Spleen (tissue), 11 donors: Measurements from ENCODE around the gene GNAT3. TPM values are rescaled to one million over a fixed set of nuclear protein-coding genes. Genes with fewer than 3 reads are reported as not detected.

Experiments
- DNase-seq: peaks from one replicate; pipeline ENCODE4 v3.0.0-alpha.2; 2020
- H3K27ac ChIP-seq, 8 donors: fragments of 200-600 bp; sonication (generic) in 7 of 8; 1 replicate in 4 of 8; 2 replicates in 4 of 8; pipeline versions ENCODE4 v1.5.0 to v1.8.0; 2016 to 2021; ENCODE audit warnings: inconsistent platforms in 4 of 8, mild to moderate bottlenecking in 4 of 8, moderate library complexity in 1 of 8
- H3K27me3 ChIP-seq, 7 donors: fragments of 200-600 bp; sonication (generic) in 6 of 7; replicated peaks in 1 of 7; 1 replicate in 4 of 7; 2 replicates in 3 of 7; pipeline versions ENCODE4 v1.5.0 to v1.8.0; 2016 to 2021; ENCODE audit warnings: inconsistent platforms in 3 of 7, mild to moderate bottlenecking in 1 of 7
- H3K36me3 ChIP-seq, 6 donors: fragments of 200-600 bp; sonication (generic) in 5 of 6; 1 replicate in 4 of 6; 2 replicates in 2 of 6; pipeline versions ENCODE4 v1.5.0 to v1.8.0; 2016 to 2021; ENCODE audit warnings: inconsistent platforms in 2 of 6
- H3K4me1 ChIP-seq, 6 donors: fragments of 200-600 bp; sonication (generic) in 5 of 6; 1 replicate in 3 of 6; 2 replicates in 3 of 6; pipeline versions ENCODE4 v1.5.0 to v1.8.0; 2016 to 2021; ENCODE audit warnings: inconsistent platforms in 3 of 6
- H3K4me3 ChIP-seq, 8 donors: fragments of 200-600 bp; sonication (generic) in 7 of 8; 1 replicate in 4 of 8; 2 replicates in 4 of 8; pipeline versions ENCODE4 v1.5.0 to v1.8.0; 2016 to 2021; ENCODE audit warnings: inconsistent platforms in 4 of 8, mild to moderate bottlenecking in 4 of 8, moderate library complexity in 2 of 8
- H3K9me3 ChIP-seq, 8 donors: fragments of 200-600 bp; sonication (generic) in 7 of 8; 1 replicate in 4 of 8; 2 replicates in 4 of 8; pipeline versions ENCODE4 v1.5.0 to v1.8.0; 2016 to 2021; ENCODE audit warnings: inconsistent platforms in 4 of 8
- POLR2A ChIP-seq, 3 donors: fragments of 450-650 bp; IDR thresholded peaks; one replicate each; pipeline ENCODE4 v1.5.1; 2017; ENCODE audit warnings: antibody characterized with exemption in 3 of 3, mild to moderate bottlenecking in 1 of 3
- POLR2AphosphoS5 ChIP-seq, 3 donors: sonication (generic); formaldehyde crosslinking; IDR thresholded peaks; one replicate each; pipeline ENCODE4 v1.5.1; 2017; ENCODE audit warnings: antibody characterized with exemption in 3 of 3
- WGBS, 5 donors: extraction: QIAGEN DNeasy Blood & Tissue Kit in 3 of 5; methylation state at CpG; one replicate each; pipeline versions ENCODE4 v1.1.5 to v1.1.7; 2013 to 2018; 5-methylcytosine and 5-hydroxymethylcytosine counted together
- intact Hi-C: fragments of 100-400 bp; cut with DNase I; formaldehyde crosslinking; loops from one replicate; pipeline ENCODE4 v1.15.0; 2023; ENCODE audit warnings: low total_unique reads
- polyA plus RNA-seq, 3 donors: library from polyadenylated mRNA; stranded (reverse); fragments of 200-250 nt; gene quantifications; one replicate each; pipeline ENCODE4 v1.2.1, GENCODE V29; 2013
- total RNA-seq, 7 donors: library from RNA; depleted of rRNA in 3 of 7; stranded (reverse); fragments of >200 nt in 3 of 7; fragmentation: NEBNext Ultra II Directional in 4 of 7; extraction: Animal tissue kit (Norgen Biotek cat#: 25700) in 4 of 7; gene quantifications; one replicate each; pipeline versions ENCODE4 v1.1.0 to v1.2.1, GENCODE V29; 2016 to 2021
- TF ChIP-seq, protein P1 (sequence below), 11 experiments: fragments of 200-600 bp in 7 of 11; fragments of 450-650 bp in 4 of 11; sonication (generic) in 4 of 11; IDR thresholded peaks in 8 of 11; conservative IDR thresholded peaks in 3 of 11; 1 replicate in 7 of 11; 2 replicates in 4 of 11; pipeline versions ENCODE4 v1.4.0 to v1.8.0; 2016 to 2021; ENCODE audit warnings: antibody characterized with exemption in 11 of 11, inconsistent platforms in 4 of 11, mild to moderate bottlenecking in 1 of 11
- donor health status: healthy with polysubstance abuse.
- donor health status: DM: no; HTN: no; CAD: no; lungs with moderate emphysema.
- donor health status: DM: no; HTN: no; CAD: no.
- donor health status: Bipolar disorder and iron deficiency.
- donor health status: healthy.
- donor health status: DM: no; HTN: no; CAD: no.
- donor health status: DM: yes; HTN: yes; CAD: no.

GNAT3 gene
- total and polyA plus RNA-seq, 10 donors, result not detected

- peaks cover 0 to 3% (median 0%) of the 10 kb centered on the region in 6 donors for H3K4me1 ChIP-seq
- TF ChIP-seq POLR2A (IDR thresholded peaks at IDR 0.05), result no peak
- TF ChIP-seq, protein P1, sequence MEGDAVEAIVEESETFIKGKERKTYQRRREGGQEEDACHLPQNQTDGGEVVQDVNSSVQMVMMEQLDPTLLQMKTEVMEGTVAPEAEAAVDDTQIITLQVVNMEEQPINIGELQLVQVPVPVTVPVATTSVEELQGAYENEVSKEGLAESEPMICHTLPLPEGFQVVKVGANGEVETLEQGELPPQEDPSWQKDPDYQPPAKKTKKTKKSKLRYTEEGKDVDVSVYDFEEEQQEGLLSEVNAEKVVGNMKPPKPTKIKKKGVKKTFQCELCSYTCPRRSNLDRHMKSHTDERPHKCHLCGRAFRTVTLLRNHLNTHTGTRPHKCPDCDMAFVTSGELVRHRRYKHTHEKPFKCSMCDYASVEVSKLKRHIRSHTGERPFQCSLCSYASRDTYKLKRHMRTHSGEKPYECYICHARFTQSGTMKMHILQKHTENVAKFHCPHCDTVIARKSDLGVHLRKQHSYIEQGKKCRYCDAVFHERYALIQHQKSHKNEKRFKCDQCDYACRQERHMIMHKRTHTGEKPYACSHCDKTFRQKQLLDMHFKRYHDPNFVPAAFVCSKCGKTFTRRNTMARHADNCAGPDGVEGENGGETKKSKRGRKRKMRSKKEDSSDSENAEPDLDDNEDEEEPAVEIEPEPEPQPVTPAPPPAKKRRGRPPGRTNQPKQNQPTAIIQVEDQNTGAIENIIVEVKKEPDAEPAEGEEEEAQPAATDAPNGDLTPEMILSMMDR (IDR thresholded peaks at IDR 0.05 in 8 of 11, conservative IDR thresholded peaks at IDR 0.05 in 3 of 11), result no peak
- TF ChIP-seq POLR2AphosphoS5 (IDR thresholded peaks at IDR 0.05), result no peak
- H3K9me3 ChIP-seq, result no peaks in the 10 kb centered on the region
- H3K36me3 ChIP-seq, result no peaks in the 10 kb centered on the region
- no peak for DNase-seq
- 96 to 100% (median 97%) methylated on average over 1 of the region's 1 CpG for WGBS, 5 donors
- intact Hi-C loops, result no loop called here
- no peak overlapping the region for H3K27ac ChIP-seq
- no peaks in the 10 kb centered on the region for H3K27me3 ChIP-seq
- no peak overlapping the region for H3K4me3 ChIP-seq
These were observed 51.0 kb downstream of the GNAT3 start for GRCh38 chr7:80460857-80461256.

DNA sequence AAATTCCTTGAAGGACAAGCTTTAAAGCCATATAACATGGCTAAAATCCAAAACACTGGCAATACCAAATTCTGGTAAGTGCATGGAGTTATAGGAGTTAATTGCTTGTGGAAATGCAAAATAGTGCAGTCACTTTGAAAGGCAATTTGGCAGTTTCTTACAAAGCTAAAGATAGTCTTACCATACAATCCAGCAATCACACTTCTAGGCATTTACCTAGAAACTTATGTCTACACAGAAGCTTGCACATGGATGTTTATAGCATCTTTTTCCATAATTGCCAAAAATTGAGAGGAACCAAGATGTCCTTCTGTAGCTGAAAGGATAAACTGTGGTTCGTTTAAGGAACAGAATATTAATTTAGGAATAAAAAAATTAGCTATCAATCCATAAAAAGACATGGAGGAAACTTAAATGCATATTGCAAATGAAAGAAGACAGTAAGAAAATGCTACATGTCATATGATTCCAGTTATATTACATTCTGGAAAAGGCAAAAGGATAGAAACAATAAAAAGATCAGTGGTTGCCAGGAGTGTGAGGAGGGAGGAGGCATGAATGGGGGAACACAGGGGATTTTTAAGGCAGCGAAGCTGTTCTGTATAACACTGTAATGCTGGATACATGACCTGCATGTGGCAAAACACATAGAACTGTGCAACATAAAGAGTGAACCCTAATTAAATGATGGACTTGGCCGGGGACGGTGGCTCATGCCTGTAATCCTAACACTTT lies 51.9 kb downstream of the GNAT3 start:
- peak overlapping the region in 1 of 8 donors; percentile 39 for H3K27ac ChIP-seq
- no peak overlapping the region for H3K4me3 ChIP-seq
- H3K27me3 ChIP-seq, result no peaks in the 10 kb centered on the region
- H3K36me3 ChIP-seq, result no peaks in the 10 kb centered on the region
- no peak for DNase-seq
- peaks cover 0 to 3% (median 0%) of the 10 kb centered on the region in 6 donors for H3K4me1 ChIP-seq
- no peak for TF ChIP-seq POLR2A (IDR thresholded peaks at IDR 0.05)
- TF ChIP-seq POLR2AphosphoS5 (IDR thresholded peaks at IDR 0.05), result no peak
- TF ChIP-seq, protein P1 (IDR thresholded peaks at IDR 0.05 in 8 of 11, conservative IDR thresholded peaks at IDR 0.05 in 3 of 11), result no peak
- intact Hi-C loops, result no loop called here
- WGBS, 5 donors, result 79 to 93% (median 85%) methylated on average over 4 of the region's 4 CpGs
- no peaks in the 10 kb centered on the region for H3K9me3 ChIP-seq

- Histone ChIP-seq H3K27ac (peak overlapping the region in 2 of 8 donors; percentile 9 to 39), H3K4me3 (no peak overlapping the region), H3K27me3 (no peaks in the 10 kb centered on the region), H3K9me3 (no peaks in the 10 kb centered on the region), H3K4me1 (peaks cover 0 to 3% (median 0%) of the 10 kb centered on the region in 6 donors), H3K36me3 (no peaks in the 10 kb centered on the region)
- no peak for DNase-seq
- intact Hi-C loops, result no loop called here
- 72 to 89% (median 80%) methylated on average over 6 of the region's 6 CpGs for WGBS, 5 donors
- TF ChIP-seq, protein P1 (IDR thresholded peaks at IDR 0.05 in 8 of 11, conservative IDR thresholded peaks at IDR 0.05 in 3 of 11), result no peak
- TF ChIP-seq POLR2AphosphoS5 (IDR thresholded peaks at IDR 0.05), result no peak
- TF ChIP-seq POLR2A (IDR thresholded peaks at IDR 0.05), result no peak
These were observed 52.8 kb downstream of the GNAT3 start for GRCh38 chr7:80458822-80459725.
